A549 (cell line): ENCODE measurements around the gene FTH1. TPM values are rescaled to one million over a fixed set of nuclear protein-coding genes. Genes with fewer than 3 reads are reported as not detected.
A peak's percentile ranks its signal among the peaks of the same experiment; 100 is the strongest.

Experiments used
- ATOH8 ChIP-seq: fragments of 250-450 bp; sonication (Bioruptor Pico); IDR thresholded peaks from 2 replicates; pipeline ENCODE4 v1.5.0; 2020; ENCODE audit warnings: low read depth, mild to moderate bottlenecking, moderate library complexity
- CBX2 ChIP-seq: fragments of 200-600 bp; sonication (generic); IDR thresholded peaks from 2 replicates; pipeline ENCODE4 v1.6.1; 2016; ENCODE audit warnings: low read depth, mild to moderate bottlenecking, borderline replicate concordance
- CTCF ChIP-seq: fragments of >200 bp; sonication (Bioruptor Twin); formaldehyde crosslinking; IDR thresholded peaks from 3 replicates; pipeline ENCODE4 v1.5.1; 2016
- E2F6 ChIP-seq: IDR thresholded peaks from 2 replicates; pipeline ENCODE4 v1.6.1; 2012; ENCODE audit warnings: low read depth, borderline replicate concordance
- EHF ChIP-seq: fragments of 250-450 bp; sonication (Bioruptor Pico); IDR thresholded peaks from 2 replicates; pipeline ENCODE4 v1.5.0; 2020; ENCODE audit warnings: mild to moderate bottlenecking
- ELK1 ChIP-seq: fragments of 150-350 bp; IDR thresholded peaks from 2 replicates; pipeline ENCODE4 v1.6.1; 2014; ENCODE audit warnings: low read depth, mild to moderate bottlenecking, low read length
- EP300 ChIP-seq, 2 experiments: fragments of >200 bp; sonication (Bioruptor Twin); formaldehyde crosslinking; IDR thresholded peaks; 2 replicates in 1 of 2; 3 replicates in 1 of 2; pipeline ENCODE4 v1.6.1; 2016 to 2017
- ESRRA ChIP-seq: fragments of 150-350 bp; IDR thresholded peaks from 2 replicates; pipeline ENCODE4 v1.6.1; 2014; ENCODE audit warnings: mild to moderate bottlenecking, low read length, borderline replicate concordance
- FOSB ChIP-seq: fragments of 250-450 bp; sonication (Bioruptor Pico); IDR thresholded peaks from 2 replicates; pipeline ENCODE4 v1.5.0; 2020; ENCODE audit warnings: mild to moderate bottlenecking, moderate library complexity
- HES2 ChIP-seq: fragments of >200 bp; sonication (Bioruptor Twin); formaldehyde crosslinking; IDR thresholded peaks from 2 replicates; pipeline ENCODE4 v1.6.1; 2016
- HEYL ChIP-seq: fragments of 250-450 bp; sonication (Bioruptor Pico); IDR thresholded peaks from 2 replicates; pipeline ENCODE4 v1.8.0; 2021; ENCODE audit warnings: mild to moderate bottlenecking, moderate library complexity
- HMGXB4 ChIP-seq: fragments of 250-450 bp; sonication (Bioruptor Pico); IDR thresholded peaks from 2 replicates; pipeline ENCODE4 v1.5.0; 2021; ENCODE audit warnings: mild to moderate bottlenecking, moderate library complexity, borderline replicate concordance
- HOXA7 ChIP-seq: fragments of 250-450 bp; sonication (Bioruptor Pico); IDR thresholded peaks from 2 replicates; pipeline ENCODE4 v1.5.0; 2020; ENCODE audit warnings: mild to moderate bottlenecking, moderate library complexity
- HOXB13 ChIP-seq: fragments of 250-450 bp; sonication (Bioruptor Pico); IDR thresholded peaks from 2 replicates; pipeline ENCODE4 v1.5.0; 2020; ENCODE audit warnings: low read depth, mild to moderate bottlenecking, moderate library complexity
- HOXB5 ChIP-seq: fragments of 250-450 bp; sonication (Bioruptor Pico); IDR thresholded peaks from 2 replicates; pipeline ENCODE4 v1.5.0; 2020; ENCODE audit warnings: mild to moderate bottlenecking, moderate library complexity
- KDM1A ChIP-seq: fragments of 200-600 bp; sonication (generic); IDR thresholded peaks from 2 replicates; pipeline ENCODE4 v1.6.1; 2016; ENCODE audit warnings: low read depth, mild to moderate bottlenecking
- MYC ChIP-seq: IDR thresholded peaks from 2 replicates; pipeline ENCODE4 v1.6.1; 2012; ENCODE audit warnings: mild to moderate bottlenecking, inconsistent platforms, low read length, improper control_type of control experiment, borderline replicate concordance
- PBX3 ChIP-seq: IDR thresholded peaks from 2 replicates; pipeline ENCODE4 v1.6.1; 2012
- POLR2A ChIP-seq: IDR thresholded peaks from 2 replicates; pipeline ENCODE4 v1.6.1; 2012; ENCODE audit warnings: mild to moderate bottlenecking, low read length
- POLR2AphosphoS2 ChIP-seq: conservative IDR thresholded peaks from 2 replicates; pipeline ENCODE4 v1.6.1; 2012; ENCODE audit warnings: low read length, improper control_type of control experiment, inconsistent platforms
- RAD21 ChIP-seq, 2 experiments: fragments of >200 bp in 1 of 2; sonication (Bioruptor Twin) in 1 of 2; formaldehyde crosslinking in 1 of 2; IDR thresholded peaks in 1 of 2; conservative IDR thresholded peaks in 1 of 2; 2 replicates in 1 of 2; 3 replicates in 1 of 2; pipeline ENCODE4 v1.6.1; 2012 to 2018; ENCODE audit warnings: inconsistent platforms in 1 of 2
- RCOR1 ChIP-seq: fragments of 150-350 bp; IDR thresholded peaks from 2 replicates; pipeline ENCODE4 v1.6.1; 2014; ENCODE audit warnings: antibody characterized with exemption, low read length, low read depth
- REST ChIP-seq: fragments of 200-600 bp; sonication (generic); IDR thresholded peaks from 2 replicates; pipeline ENCODE4 v1.6.1; 2016; ENCODE audit warnings: antibody characterized with exemption, mild to moderate bottlenecking, moderate library complexity
- TFCP2L1 ChIP-seq: fragments of 250-450 bp; sonication (Bioruptor Pico); IDR thresholded peaks from 2 replicates; pipeline ENCODE4 v1.5.0; 2021; ENCODE audit warnings: mild to moderate bottlenecking
- USF2 ChIP-seq: fragments of 450-650 bp; IDR thresholded peaks from 2 replicates; pipeline ENCODE4 v1.6.1; 2014; ENCODE audit warnings: antibody characterized with exemption
- ZFP36 ChIP-seq: fragments of 450-650 bp; IDR thresholded peaks from 2 replicates; pipeline ENCODE4 v1.6.1; 2014; ENCODE audit warnings: borderline replicate concordance; ENCODE audit not compliant: partially characterized antibody
- polyA plus RNA-seq, 4 experiments: library from polyadenylated mRNA; depleted of rRNA in 3 of 4; stranded (reverse); fragments of >200 nt; fragmentation: RNase III in 1 of 4; extraction: RNeasy Plus Mini Kit Qiagen cat#74134 plus additional on column Dnase treatment in 1 of 4; gene quantifications; 2 replicates in 3 of 4; 3 replicates in 1 of 4; pipeline ENCODE4 v1.2.3, GENCODE V29; 2011 to 2017

The FTH1 gene
- polyA plus RNA-seq, 2 of the 4 experiments (the other 2 are of a cell fraction), result 2,791 to 13,747 TPM

- TF ChIP-seq ESRRA (no peak), PBX3 (no peak), MYC (no peak), ZFP36 (no peak), HOXB5 (CRISPR knock-in tag) (peak; percentile 75; the same call in 1 of the 2 replicates), ELK1 (no peak), CTCF (no peak), CBX2 (no peak), EP300 (IDR thresholded peaks at IDR 0.05) (no peak), ATOH8 (CRISPR knock-in tag) (peak; percentile 83; the same call in 1 of the 2 replicates), HES2 (no peak), HOXB13 (CRISPR knock-in tag) (peak; percentile 87), E2F6 (peak; percentile 64), USF2 (no peak), HEYL (CRISPR knock-in tag) (0 out of 2 replicates have a peak, but pooled peaks have one; percentile 64), RAD21 (conservative IDR thresholded peaks at IDR 0.05 in 1 of 2, IDR thresholded peaks at IDR 0.05 in 1 of 2) (no peak), REST (no peak), KDM1A (no peak), HOXA7 (CRISPR knock-in tag) (peak; percentile 87), POLR2A (peak; percentile 45), TFCP2L1 (no peak), POLR2AphosphoS2 (no peak), FOSB (CRISPR knock-in tag) (peak; percentile 76), RCOR1 (no peak), HMGXB4 (0 out of 2 replicates have a peak, but pooled peaks have one; percentile 36), EHF (CRISPR knock-in tag) (peak; percentile 75)
Measured at GRCh38 chr11:61967924-61968757, 707 bp upstream of the FTH1 start (continued).
